CD4-positive, alpha-beta T cell (primary cell): ENCODE data around the gene CLEC16A. TPM values are rescaled to one million over a fixed set of nuclear protein-coding genes. Genes with fewer than 3 reads are reported as not detected.

Experiments
- ATAC-seq: fragments of 200-7000 bp; cut with Tn5 transposase; one replicate; pipeline ENCODE4 v1.10.0; 2022; ENCODE audit warnings: mild to moderate bottlenecking; ENCODE audit not compliant: poor library complexity
- CTCF ChIA-PET: fragments of 350-600 bp; sonication (Branson Sonifier 250); formaldehyde crosslinking; loops from one replicate; lab custom pipeline; 2021; ENCODE audit warnings: antibody characterized with exemption, inconsistent platforms; lab: Charles Lee
- POLR2A ChIA-PET: fragments of 350-600 bp; sonication (Branson Sonifier 250); formaldehyde crosslinking; loops from one replicate; lab custom pipeline; 2021; ENCODE audit warnings: antibody characterized with exemption, inconsistent platforms; lab: Charles Lee
- DNase-seq, 14 experiments: peaks; one replicate each; pipeline ENCODE4 v3.0.0-alpha.2; 2013 to 2020; ENCODE audit warnings: mixed read lengths in 2 of 14
- H3K27ac ChIP-seq, 2 donors: one replicate each; pipeline versions ENCODE4 v1.5.1 to v1.7.0; 2013; ENCODE audit warnings: low read length in 2 of 2, low read depth in 1 of 2, mild to moderate bottlenecking in 1 of 2
- H3K27me3 ChIP-seq, 2 experiments: 1 replicate in 1 of 2; 2 replicates in 1 of 2; pipeline versions ENCODE4 v1.6.1 to v1.7.0; 2013; ENCODE audit warnings: low read length in 2 of 2, control low read depth in 1 of 2, mild to moderate bottlenecking in 1 of 2, moderate library complexity in 1 of 2; ENCODE audit not compliant: insufficient read depth in 2 of 2, control insufficient read depth in 1 of 2
- H3K36me3 ChIP-seq: one replicate; pipeline ENCODE4 v1.6.1; 2013; ENCODE audit warnings: low read length, control low read depth; ENCODE audit not compliant: insufficient read depth
- H3K4me1 ChIP-seq: one replicate; pipeline ENCODE4 v1.6.1; 2013; ENCODE audit warnings: low read length, control low read depth; ENCODE audit not compliant: insufficient read depth
- H3K4me3 ChIP-seq: one replicate; pipeline ENCODE4 v1.5.1; 2013; ENCODE audit warnings: mild to moderate bottlenecking, low read length, moderate library complexity
- H3K9me3 ChIP-seq, 2 experiments: 1 replicate in 1 of 2; 2 replicates in 1 of 2; pipeline versions ENCODE4 v1.6.1 to v1.7.0; 2013; ENCODE audit warnings: low read length in 2 of 2, mild to moderate bottlenecking in 2 of 2, control low read depth in 1 of 2, moderate library complexity in 1 of 2; ENCODE audit not compliant: control insufficient read depth in 1 of 2, insufficient read depth in 1 of 2
- H3K27ac Mint-ChIP-seq: one replicate; pipeline ENCODE4 v1.8.0; 2020; ENCODE audit warnings: mixed read lengths
- H3K27me3 Mint-ChIP-seq: one replicate; pipeline ENCODE4 v1.8.0; 2021; ENCODE audit warnings: mixed read lengths
- H3K36me3 Mint-ChIP-seq: one replicate; pipeline ENCODE4 v1.8.0; 2021; ENCODE audit warnings: low read depth, mixed read lengths
- H3K4me1 Mint-ChIP-seq: one replicate; pipeline ENCODE4 v1.8.0; 2021; ENCODE audit warnings: low read depth, mixed read lengths
- H3K4me3 Mint-ChIP-seq: one replicate; pipeline ENCODE4 v1.8.0; 2020; ENCODE audit warnings: mild to moderate bottlenecking, mixed read lengths
- H3K9me3 Mint-ChIP-seq: one replicate; pipeline ENCODE4 v1.8.0; 2020; ENCODE audit warnings: mixed read lengths
- intact Hi-C, 2 experiments: fragments of 100-400 bp; cut with DNase I in 1 of 2; cut with micrococcal nuclease in 1 of 2; formaldehyde crosslinking; loops; one replicate each; pipeline versions ENCODE4 v1.15.1 to v1.9.0; 2023 to 2025; cut with DNase I, micrococcal nuclease
- total RNA-seq, 174 experiments: library from RNA in 2 of 174; stranded (reverse) in 2 of 174; gene quantifications; one replicate each; pipeline ENCODE4 v1.2.3 and lab custom pipeline; 2021 to 2026
- TF ChIP-seq, protein P1 (sequence below): fragments of 200-600 bp; IDR thresholded peaks from one replicate; pipeline ENCODE4 v1.8.0; 2022; ENCODE audit warnings: antibody characterized with exemption, mild to moderate bottlenecking

The CLEC16A gene
- total RNA-seq, 2 experiments from 2014 or later = 21.7 to 22.7 TPM

DNA sequence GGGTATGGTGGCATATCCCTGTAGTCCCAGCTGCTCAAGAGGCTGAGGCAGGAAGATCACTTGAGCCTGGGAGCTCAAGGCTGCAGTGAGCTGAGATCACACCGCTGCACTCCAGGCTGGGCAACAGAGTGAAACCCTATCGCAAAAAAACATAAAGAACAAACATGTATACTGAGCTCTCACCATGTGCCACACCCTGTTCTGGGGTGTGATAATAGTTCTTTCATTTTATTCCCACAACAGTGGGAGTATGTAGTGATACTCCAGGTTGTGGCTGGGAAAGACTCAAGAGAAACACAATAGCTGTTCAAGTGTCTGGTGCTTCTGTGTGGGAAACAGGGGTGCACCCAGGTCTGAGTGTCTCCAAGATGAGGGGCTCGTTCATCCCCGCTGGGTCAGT, 221.0 kb downstream of the CLEC16A start:
- H3K9me3 Mint-ChIP-seq = no peaks in the 10 kb centered on the region
- H3K27me3 Mint-ChIP-seq = no peaks in the 10 kb centered on the region
- DNase-seq = no peak
- ATAC-seq = no peak
- Histone ChIP-seq H3K36me3 (peaks cover 25% of the 10 kb centered on the region), H3K4me3 (no peak overlapping the region), H3K27me3 (no peaks in the 10 kb centered on the region), H3K4me1 (no peaks in the 10 kb centered on the region), H3K27ac (no peak overlapping the region), H3K9me3 (no peaks in the 10 kb centered on the region)
- peaks cover 29% of the 10 kb centered on the region for H3K36me3 Mint-ChIP-seq
- H3K27ac Mint-ChIP-seq = no peak overlapping the region
- ChIA-PET POLR2A (no interaction called here), CTCF (no interaction called here)
- TF ChIP-seq, protein P1, sequence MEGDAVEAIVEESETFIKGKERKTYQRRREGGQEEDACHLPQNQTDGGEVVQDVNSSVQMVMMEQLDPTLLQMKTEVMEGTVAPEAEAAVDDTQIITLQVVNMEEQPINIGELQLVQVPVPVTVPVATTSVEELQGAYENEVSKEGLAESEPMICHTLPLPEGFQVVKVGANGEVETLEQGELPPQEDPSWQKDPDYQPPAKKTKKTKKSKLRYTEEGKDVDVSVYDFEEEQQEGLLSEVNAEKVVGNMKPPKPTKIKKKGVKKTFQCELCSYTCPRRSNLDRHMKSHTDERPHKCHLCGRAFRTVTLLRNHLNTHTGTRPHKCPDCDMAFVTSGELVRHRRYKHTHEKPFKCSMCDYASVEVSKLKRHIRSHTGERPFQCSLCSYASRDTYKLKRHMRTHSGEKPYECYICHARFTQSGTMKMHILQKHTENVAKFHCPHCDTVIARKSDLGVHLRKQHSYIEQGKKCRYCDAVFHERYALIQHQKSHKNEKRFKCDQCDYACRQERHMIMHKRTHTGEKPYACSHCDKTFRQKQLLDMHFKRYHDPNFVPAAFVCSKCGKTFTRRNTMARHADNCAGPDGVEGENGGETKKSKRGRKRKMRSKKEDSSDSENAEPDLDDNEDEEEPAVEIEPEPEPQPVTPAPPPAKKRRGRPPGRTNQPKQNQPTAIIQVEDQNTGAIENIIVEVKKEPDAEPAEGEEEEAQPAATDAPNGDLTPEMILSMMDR = no peak
- H3K4me1 Mint-ChIP-seq = no peaks in the 10 kb centered on the region
- no peak overlapping the region for H3K4me3 Mint-ChIP-seq
- intact Hi-C loops = no loop called here

DNA sequence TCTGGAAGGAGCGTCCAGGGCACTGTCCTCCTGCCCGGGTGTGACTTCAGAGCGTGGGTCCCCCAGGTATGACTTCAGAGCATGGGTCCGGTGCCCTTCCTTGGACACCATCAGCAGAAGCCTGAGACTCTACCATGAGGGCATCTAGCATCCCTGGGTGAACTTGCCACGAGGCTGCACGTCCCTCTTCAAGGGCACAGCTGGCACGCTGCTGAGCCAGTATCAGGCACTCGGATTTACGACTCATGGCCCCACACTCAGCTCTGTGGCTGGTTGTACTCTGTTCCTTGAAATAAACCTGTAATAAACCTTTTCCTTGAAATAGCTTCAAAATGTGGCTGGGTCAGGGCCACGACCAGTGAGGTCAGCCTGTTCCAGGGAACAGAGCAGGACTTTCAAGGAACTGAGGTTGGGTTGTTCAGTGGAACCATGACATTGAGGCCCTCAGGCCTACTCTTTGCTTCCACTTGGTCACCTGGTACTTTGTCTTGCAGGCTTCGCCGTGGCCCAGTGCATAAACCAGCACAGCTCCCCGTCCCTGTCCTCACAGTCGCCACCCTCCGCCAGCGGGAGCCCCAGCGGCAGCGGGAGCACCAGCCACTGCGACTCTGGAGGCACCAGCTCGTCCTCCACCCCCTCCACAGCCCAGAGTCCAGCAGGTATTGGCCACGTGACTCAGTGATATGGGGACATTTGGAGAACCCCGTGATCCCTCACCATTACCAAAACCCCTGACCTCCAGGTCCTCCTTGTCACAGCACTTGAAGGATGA, 221.7 kb downstream of the CLEC16A start:
- no peaks in the 10 kb centered on the region for H3K27me3 Mint-ChIP-seq
- Histone ChIP-seq H3K9me3 (no peaks in the 10 kb centered on the region), H3K36me3 (peaks cover 25% of the 10 kb centered on the region), H3K4me3 (no peak overlapping the region), H3K27ac (no peak overlapping the region), H3K4me1 (no peaks in the 10 kb centered on the region), H3K27me3 (no peaks in the 10 kb centered on the region)
- H3K4me1 Mint-ChIP-seq = no peaks in the 10 kb centered on the region
- intact Hi-C loops = no loop called here
- ATAC-seq (no peak), DNase-seq (no peak)
- no peaks in the 10 kb centered on the region for H3K9me3 Mint-ChIP-seq
- POLR2A ChIA-PET = no interaction called here
- CTCF ChIA-PET = no interaction called here
- TF ChIP-seq, protein P1 = no peak
- no peak overlapping the region for H3K27ac Mint-ChIP-seq
- peaks cover 33% of the 10 kb centered on the region for H3K36me3 Mint-ChIP-seq
- H3K4me3 Mint-ChIP-seq = no peak overlapping the region

DNA sequence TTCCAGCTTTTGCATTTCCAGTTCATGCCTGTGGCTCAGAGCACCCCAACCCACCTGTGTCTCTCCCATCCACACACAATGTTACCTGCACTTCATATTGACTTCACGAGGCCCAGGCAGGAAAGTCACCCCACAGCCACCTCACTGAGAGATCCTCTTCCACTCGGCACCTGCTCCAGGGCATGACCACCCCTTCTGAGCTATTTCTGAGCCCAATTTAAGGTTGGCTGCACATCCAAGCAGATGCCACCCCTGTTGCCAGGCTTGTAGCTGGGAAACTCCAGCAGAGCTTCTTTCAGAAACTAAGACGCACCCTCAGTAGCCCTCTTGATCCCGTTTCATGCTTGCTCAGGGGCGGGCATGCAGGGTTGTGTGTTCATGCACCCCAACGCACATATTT, 223.2 kb downstream of the CLEC16A start:
- Mint-ChIP-seq H3K27ac (no peak overlapping the region), H3K4me1 (no peaks in the 10 kb centered on the region), H3K4me3 (no peak overlapping the region), H3K36me3 (peaks cover 33% of the 10 kb centered on the region), H3K27me3 (no peaks in the 10 kb centered on the region), H3K9me3 (no peaks in the 10 kb centered on the region)
- Histone ChIP-seq H3K4me3 (no peak overlapping the region), H3K36me3 (peaks cover 29% of the 10 kb centered on the region), H3K9me3 (no peaks in the 10 kb centered on the region), H3K4me1 (no peaks in the 10 kb centered on the region), H3K27me3 (no peaks in the 10 kb centered on the region), H3K27ac (no peak overlapping the region)
- TF ChIP-seq, protein P1 = no peak
- POLR2A ChIA-PET = no interaction called here
- no peak for ATAC-seq
- intact Hi-C loops = no loop called here
- DNase-seq = no peak
- CTCF ChIA-PET = no interaction called here
